Neural progenitor cell (in vitro differentiated cells): ENCODE results near the gene CAMSAP1. TPM values are rescaled to one million over a fixed set of nuclear protein-coding genes. Genes with fewer than 3 reads are reported as not detected.

ENCODE experiments used
- DNase-seq: peaks from one replicate; pipeline ENCODE4 v3.0.0-alpha.2; 2016; ENCODE audit warnings: low spot score
- H2AFZ ChIP-seq: fragments of 200-600 bp; sonication (generic); replicated peaks from 2 replicates; pipeline ENCODE4 v1.6.1; 2016; ENCODE audit warnings: antibody characterized with exemption
- H3F3A ChIP-seq: fragments of 200-600 bp; sonication (generic); 2 replicates; pipeline ENCODE4 v1.6.1; 2016; ENCODE audit warnings: antibody characterized with exemption, low read depth
- H3K27ac ChIP-seq: fragments of 200-600 bp; sonication (generic); 2 replicates; pipeline ENCODE4 v1.5.1; 2016; ENCODE audit warnings: mild to moderate bottlenecking
- H3K27me3 ChIP-seq: fragments of 200-600 bp; sonication (generic); 2 replicates; pipeline ENCODE4 v1.6.1; 2016; ENCODE audit warnings: mild to moderate bottlenecking, moderate library complexity
- H3K36me3 ChIP-seq: fragments of 200-600 bp; sonication (generic); 2 replicates; pipeline ENCODE4 v1.5.1; 2016
- H3K4me1 ChIP-seq: fragments of 200-600 bp; sonication (generic); 2 replicates; pipeline ENCODE4 v1.6.1; 2016; ENCODE audit warnings: mixed run types
- H3K4me2 ChIP-seq: fragments of 200-600 bp; sonication (generic); 2 replicates; pipeline ENCODE4 v1.6.1; 2016
- H3K4me3 ChIP-seq: fragments of 200-600 bp; sonication (generic); 2 replicates; pipeline ENCODE4 v1.5.1; 2016
- H3K79me2 ChIP-seq: fragments of 200-600 bp; sonication (generic); 2 replicates; pipeline ENCODE4 v1.6.1; 2016; ENCODE audit warnings: low read depth
- H3K9ac ChIP-seq: fragments of 200-600 bp; sonication (generic); 2 replicates; pipeline ENCODE4 v1.6.1; 2016
- H3K9me3 ChIP-seq: fragments of 200-600 bp; sonication (generic); 2 replicates; pipeline ENCODE4 v1.5.1; 2016; ENCODE audit warnings: low read depth
- H4K20me1 ChIP-seq: fragments of 200-600 bp; sonication (generic); 2 replicates; pipeline ENCODE4 v1.6.1; 2016; ENCODE audit warnings: low read depth
- H3K27ac Mint-ChIP-seq: 3 replicates; pipeline ENCODE4 v1.8.0; 2021; ENCODE audit warnings: mixed read lengths
- H3K27me3 Mint-ChIP-seq: 2 replicates; pipeline ENCODE4 v1.8.0; 2022; ENCODE audit warnings: low read depth, mild to moderate bottlenecking, inconsistent platforms, moderate library complexity, mixed read lengths; ENCODE audit not compliant: insufficient read depth
- H3K36me3 Mint-ChIP-seq: 3 replicates; pipeline ENCODE4 v1.8.0; 2021; ENCODE audit warnings: mixed read lengths
- H3K4me1 Mint-ChIP-seq: 3 replicates; pipeline ENCODE4 v1.8.0; 2021; ENCODE audit warnings: mixed read lengths
- H3K4me3 Mint-ChIP-seq: 3 replicates; pipeline ENCODE4 v1.8.0; 2021; ENCODE audit warnings: mild to moderate bottlenecking, moderate library complexity, mixed read lengths
- H3K9me3 Mint-ChIP-seq: 3 replicates; pipeline ENCODE4 v1.8.0; 2020; ENCODE audit warnings: mixed read lengths
- EZH2 ChIP-seq: fragments of 200-600 bp; sonication (generic); IDR thresholded peaks from 2 replicates; pipeline ENCODE4 v1.6.1; 2017; ENCODE audit warnings: antibody characterized with exemption, mild to moderate bottlenecking, moderate library complexity
- EZH2phosphoT487 ChIP-seq: fragments of 200-600 bp; sonication (generic); IDR thresholded peaks from 2 replicates; pipeline ENCODE4 v1.6.1; 2017; ENCODE audit warnings: antibody characterized with exemption
- total RNA-seq: library from RNA; depleted of rRNA; stranded (reverse); fragments of >200 nt; gene quantifications from 2 replicates; pipeline ENCODE4 v1.2.3, GENCODE V29; 2015; ENCODE audit warnings: low replicate concordance
- TF ChIP-seq, protein P1 (sequence below): fragments of 200-600 bp; sonication (generic); IDR thresholded peaks from 2 replicates; pipeline ENCODE4 v1.5.1; 2017; ENCODE audit warnings: antibody characterized with exemption, mild to moderate bottlenecking

The CAMSAP1 gene
- total RNA-seq, 1 donor from 2014 or later, result 39.3 TPM

DNA sequence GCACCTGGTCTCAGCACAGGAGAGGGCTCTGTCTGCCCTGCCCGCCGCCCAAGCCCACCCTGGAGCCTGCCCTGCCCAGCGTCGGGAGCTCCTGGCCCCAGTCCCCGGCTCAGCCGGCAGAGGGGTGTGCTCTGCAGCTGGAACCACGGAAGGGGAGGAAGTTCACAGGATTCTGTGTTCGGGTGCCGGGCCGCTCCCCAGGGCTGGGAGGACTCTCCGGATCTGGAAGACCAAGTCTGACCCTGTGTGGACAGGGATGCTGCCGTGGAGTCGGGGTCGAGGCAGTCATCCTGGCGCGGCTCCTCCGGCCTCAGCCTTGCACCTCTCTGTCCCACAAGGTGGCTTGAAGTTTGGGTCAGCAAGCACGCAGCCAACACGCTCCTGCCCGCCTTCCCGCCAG is 126.7 kb downstream of the CAMSAP1 start:
- Mint-ChIP-seq H3K27me3 (peaks cover 8% of the 10 kb centered on the region), H3K36me3 (no peaks in the 10 kb centered on the region), H3K4me1 (peaks cover 3% of the 10 kb centered on the region), H3K9me3 (no peaks in the 10 kb centered on the region), H3K27ac (no peak overlapping the region), H3K4me3 (no peak overlapping the region)
- no peak overlapping the region for H2AFZ ChIP-seq
- H3F3A ChIP-seq, result no peaks in the 10 kb centered on the region
- TF ChIP-seq EZH2phosphoT487, result no peak
- TF ChIP-seq EZH2, result no peak
- TF ChIP-seq, protein P1, sequence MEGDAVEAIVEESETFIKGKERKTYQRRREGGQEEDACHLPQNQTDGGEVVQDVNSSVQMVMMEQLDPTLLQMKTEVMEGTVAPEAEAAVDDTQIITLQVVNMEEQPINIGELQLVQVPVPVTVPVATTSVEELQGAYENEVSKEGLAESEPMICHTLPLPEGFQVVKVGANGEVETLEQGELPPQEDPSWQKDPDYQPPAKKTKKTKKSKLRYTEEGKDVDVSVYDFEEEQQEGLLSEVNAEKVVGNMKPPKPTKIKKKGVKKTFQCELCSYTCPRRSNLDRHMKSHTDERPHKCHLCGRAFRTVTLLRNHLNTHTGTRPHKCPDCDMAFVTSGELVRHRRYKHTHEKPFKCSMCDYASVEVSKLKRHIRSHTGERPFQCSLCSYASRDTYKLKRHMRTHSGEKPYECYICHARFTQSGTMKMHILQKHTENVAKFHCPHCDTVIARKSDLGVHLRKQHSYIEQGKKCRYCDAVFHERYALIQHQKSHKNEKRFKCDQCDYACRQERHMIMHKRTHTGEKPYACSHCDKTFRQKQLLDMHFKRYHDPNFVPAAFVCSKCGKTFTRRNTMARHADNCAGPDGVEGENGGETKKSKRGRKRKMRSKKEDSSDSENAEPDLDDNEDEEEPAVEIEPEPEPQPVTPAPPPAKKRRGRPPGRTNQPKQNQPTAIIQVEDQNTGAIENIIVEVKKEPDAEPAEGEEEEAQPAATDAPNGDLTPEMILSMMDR, result no peak
- no peak overlapping the region for H3K27ac ChIP-seq
- H3K4me1 ChIP-seq, result no peaks in the 10 kb centered on the region
- no peaks in the 10 kb centered on the region for H4K20me1 ChIP-seq
- no peak overlapping the region for H3K9ac ChIP-seq
- H3K79me2 ChIP-seq, result no peaks in the 10 kb centered on the region
- H3K9me3 ChIP-seq, result no peaks in the 10 kb centered on the region
- H3K27me3 ChIP-seq, result no peaks in the 10 kb centered on the region
- H3K36me3 ChIP-seq, result no peaks in the 10 kb centered on the region
- no peak for DNase-seq
- H3K4me2 ChIP-seq, result no peak overlapping the region
- H3K4me3 ChIP-seq, result no peak overlapping the region

DNA sequence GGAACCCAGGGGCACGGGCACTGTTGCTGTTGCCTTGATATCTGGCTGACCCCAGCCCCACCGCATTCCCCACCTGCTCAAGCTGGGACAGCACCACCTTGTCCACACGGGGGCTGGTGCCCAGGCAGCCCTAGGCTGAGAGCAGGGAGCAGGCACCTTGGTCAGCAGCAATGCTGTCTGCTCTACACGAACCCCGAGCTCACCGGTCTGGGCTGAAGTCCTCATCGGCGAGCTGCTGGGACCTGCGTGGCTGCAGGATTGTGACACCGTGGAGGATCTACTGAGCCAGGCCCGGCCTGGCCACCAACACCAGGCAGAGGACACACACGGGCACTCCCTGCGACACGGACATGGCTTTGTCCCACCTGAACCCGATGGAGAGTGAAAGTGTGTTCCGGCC is 127.3 kb downstream of the CAMSAP1 start:
- no peaks in the 10 kb centered on the region for H4K20me1 ChIP-seq
- H3F3A ChIP-seq, result no peaks in the 10 kb centered on the region
- H3K9me3 Mint-ChIP-seq, result no peaks in the 10 kb centered on the region
- H2AFZ ChIP-seq, result no peak overlapping the region
- H3K36me3 Mint-ChIP-seq, result no peaks in the 10 kb centered on the region
- peaks cover 3% of the 10 kb centered on the region for H3K4me1 Mint-ChIP-seq
- no peaks in the 10 kb centered on the region for H3K4me1 ChIP-seq
- H3K27ac Mint-ChIP-seq, result no peak overlapping the region
- no peak overlapping the region for H3K9ac ChIP-seq
- H3K4me3 ChIP-seq, result no peak overlapping the region
- H3K36me3 ChIP-seq, result no peaks in the 10 kb centered on the region
- no peak overlapping the region for H3K4me3 Mint-ChIP-seq
- H3K4me2 ChIP-seq, result no peak overlapping the region
- no peaks in the 10 kb centered on the region for H3K9me3 ChIP-seq
- no peaks in the 10 kb centered on the region for H3K79me2 ChIP-seq
- no peaks in the 10 kb centered on the region for H3K27me3 ChIP-seq
- no peak for DNase-seq
- H3K27me3 Mint-ChIP-seq, result peaks cover 11% of the 10 kb centered on the region
- no peak for TF ChIP-seq EZH2phosphoT487
- TF ChIP-seq, protein P1, result no peak
- TF ChIP-seq EZH2, result no peak
- no peak overlapping the region for H3K27ac ChIP-seq

DNA sequence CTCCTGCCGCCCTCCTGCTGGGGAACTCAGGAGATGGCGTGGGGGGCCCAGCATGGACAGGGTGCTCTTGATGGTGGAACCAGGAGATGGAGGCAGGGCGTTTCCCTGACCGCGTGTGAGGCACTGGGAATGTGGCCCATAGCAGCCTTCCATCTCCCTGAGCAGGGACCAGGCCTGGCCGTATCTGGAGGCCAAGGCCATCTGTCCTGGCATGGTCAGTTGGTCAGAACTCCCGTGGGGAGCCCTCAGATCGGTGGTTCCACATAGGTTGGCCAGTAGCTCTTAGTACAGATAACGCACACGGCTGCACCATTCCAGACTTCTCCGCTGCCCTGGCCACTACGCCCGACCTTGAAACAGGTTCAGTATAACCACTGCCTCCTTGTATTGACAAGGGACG is 127.8 kb downstream of the CAMSAP1 start:
- TF ChIP-seq EZH2phosphoT487 (no peak), EZH2 (no peak)
- TF ChIP-seq, protein P1, result no peak
- Mint-ChIP-seq H3K9me3 (no peaks in the 10 kb centered on the region), H3K4me3 (no peak overlapping the region)

DNA sequence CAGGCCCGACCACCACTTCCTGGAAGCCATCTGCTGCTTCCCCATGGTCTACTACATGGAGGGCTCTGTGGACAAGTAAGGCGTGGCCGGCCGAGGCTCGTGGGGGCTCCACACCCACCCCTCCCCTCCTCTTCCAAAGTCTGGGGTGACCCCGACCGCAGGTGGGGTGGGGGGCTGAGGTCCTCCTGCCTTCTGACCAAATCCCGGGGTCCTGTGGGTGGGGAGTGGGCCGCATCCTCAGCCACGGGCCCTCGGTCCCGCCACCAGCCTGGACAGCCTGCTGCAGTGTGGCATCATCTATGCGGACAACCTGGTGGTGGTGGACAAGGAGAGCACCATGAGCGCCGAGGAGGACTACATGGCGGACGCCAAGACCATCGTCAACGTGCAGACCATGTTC is 128.9 kb downstream of the CAMSAP1 start:
- Histone ChIP-seq H4K20me1 (no peaks in the 10 kb centered on the region), H3K27me3 (no peaks in the 10 kb centered on the region), H3K4me1 (no peaks in the 10 kb centered on the region), H3K27ac (no peak overlapping the region), H3K4me2 (no peak overlapping the region), H3F3A (no peaks in the 10 kb centered on the region), H2AFZ (no peak overlapping the region), H3K79me2 (no peaks in the 10 kb centered on the region), H3K4me3 (no peak overlapping the region), H3K36me3 (no peaks in the 10 kb centered on the region), H3K9me3 (no peaks in the 10 kb centered on the region), H3K9ac (no peak overlapping the region)
- TF ChIP-seq EZH2, result no peak
- TF ChIP-seq, protein P1, result no peak
- TF ChIP-seq EZH2phosphoT487, result no peak
- Mint-ChIP-seq H3K4me3 (no peak overlapping the region), H3K27me3 (peaks cover 11% of the 10 kb centered on the region), H3K4me1 (peaks cover 3% of the 10 kb centered on the region), H3K27ac (no peak overlapping the region), H3K36me3 (no peaks in the 10 kb centered on the region), H3K9me3 (no peaks in the 10 kb centered on the region)
- DNase-seq, result no peak

More for the DNA sequence above, 127.8 kb downstream of the CAMSAP1 start:
- H3K4me1 Mint-ChIP-seq, result peaks cover 3% of the 10 kb centered on the region
- Histone ChIP-seq H3F3A (no peaks in the 10 kb centered on the region), H3K9me3 (no peaks in the 10 kb centered on the region), H4K20me1 (no peaks in the 10 kb centered on the region), H3K36me3 (no peaks in the 10 kb centered on the region), H2AFZ (no peak overlapping the region), H3K4me2 (no peak overlapping the region), H3K4me1 (no peaks in the 10 kb centered on the region), H3K9ac (no peak overlapping the region), H3K27me3 (no peaks in the 10 kb centered on the region), H3K27ac (no peak overlapping the region), H3K4me3 (no peak overlapping the region), H3K79me2 (no peaks in the 10 kb centered on the region)
- no peaks in the 10 kb centered on the region for H3K36me3 Mint-ChIP-seq
- peaks cover 11% of the 10 kb centered on the region for H3K27me3 Mint-ChIP-seq
- no peak overlapping the region for H3K27ac Mint-ChIP-seq
- no peak for DNase-seq
